Hepatocyte (in vitro differentiated cells): Measurements from ENCODE around the gene SLC1A2. TPM values are rescaled to one million over a fixed set of nuclear protein-coding genes. Genes with fewer than 3 reads are reported as not detected.

Experiments
- DNase-seq: peaks from one replicate; pipeline ENCODE4 v3.0.0-alpha.2; 2016; ENCODE audit warnings: low spot score
- H2AFZ ChIP-seq: fragments of 200-600 bp; sonication (generic); 2 replicates; pipeline ENCODE4 v1.6.0; 2016; ENCODE audit warnings: antibody characterized with exemption, mild to moderate bottlenecking
- H3K27ac ChIP-seq: fragments of 200-600 bp; sonication (generic); 2 replicates; pipeline ENCODE4 v1.5.1; 2016; ENCODE audit warnings: mild to moderate bottlenecking
- H3K27me3 ChIP-seq: fragments of 200-600 bp; sonication (generic); 2 replicates; pipeline ENCODE4 v1.6.1; 2016
- H3K36me3 ChIP-seq: fragments of 200-600 bp; sonication (generic); replicated peaks from 2 replicates; pipeline ENCODE4 v1.5.1; 2016; ENCODE audit warnings: low read depth; ENCODE audit not compliant: insufficient read depth
- H3K4me1 ChIP-seq: fragments of 200-600 bp; sonication (generic); 2 replicates; pipeline ENCODE4 v1.5.1; 2016; ENCODE audit warnings: mild to moderate bottlenecking, moderate library complexity; ENCODE audit not compliant: insufficient read depth
- H3K4me2 ChIP-seq: fragments of 200-600 bp; sonication (generic); 2 replicates; pipeline ENCODE4 v1.6.0; 2016
- H3K4me3 ChIP-seq: fragments of 200-600 bp; sonication (generic); 2 replicates; pipeline ENCODE4 v1.5.1; 2016; ENCODE audit warnings: mild to moderate bottlenecking
- H3K79me2 ChIP-seq: fragments of 200-600 bp; sonication (generic); 2 replicates; pipeline ENCODE4 v1.6.0; 2017; ENCODE audit warnings: mild to moderate bottlenecking
- H3K9me2 ChIP-seq: fragments of 200-600 bp; sonication (generic); replicated peaks from 2 replicates; pipeline ENCODE4 v1.6.0; 2017; ENCODE audit warnings: mild to moderate bottlenecking; ENCODE audit not compliant: insufficient read depth
- H3K9me3 ChIP-seq: fragments of 200-600 bp; sonication (generic); 2 replicates; pipeline ENCODE4 v1.5.1; 2016; ENCODE audit warnings: low read depth, mild to moderate bottlenecking
- H4K20me1 ChIP-seq: fragments of 200-600 bp; sonication (generic); 2 replicates; pipeline ENCODE4 v1.6.0; 2016; ENCODE audit warnings: mild to moderate bottlenecking; ENCODE audit not compliant: insufficient read depth, poor library complexity, severe bottlenecking
- CTCF ChIP-seq: fragments of 200-600 bp; sonication (generic); IDR thresholded peaks from 2 replicates; pipeline ENCODE4 v1.5.1; 2016; ENCODE audit warnings: antibody characterized with exemption, mild to moderate bottlenecking; ENCODE audit not compliant: poor library complexity
- EZH2 ChIP-seq: fragments of 200-600 bp; sonication (generic); IDR thresholded peaks from 2 replicates; pipeline ENCODE4 v1.6.1; 2016; ENCODE audit warnings: antibody characterized with exemption, mild to moderate bottlenecking, borderline replicate concordance
- EZH2phosphoT487 ChIP-seq: fragments of 200-600 bp; sonication (generic); IDR thresholded peaks from one replicate; pipeline ENCODE4 v1.6.1; 2018; ENCODE audit warnings: antibody characterized with exemption, mild to moderate bottlenecking, low read depth, moderate library complexity; ENCODE audit not compliant: unreplicated experiment, severe bottlenecking
- WGBS: methylation state at CpG from one replicate; pipeline ENCODE4 v1.1.6; 2016; ENCODE audit warnings: low lambda C conversion rate; ENCODE audit errors: missing lambda C conversion rate; 5-methylcytosine and 5-hydroxymethylcytosine counted together
- polyA plus RNA-seq: library from polyadenylated mRNA; unstranded; fragments of >200 nt; fragmentation: Nextera tagmentation; extraction: Ambion mirVana; gene quantifications from 2 replicates; pipeline ENCODE4 v1.2.1, GENCODE V29; 2016
- total RNA-seq: library from RNA; depleted of rRNA; stranded (reverse); fragments of >200 nt; gene quantifications from 2 replicates; pipeline ENCODE4 v1.2.3, GENCODE V29; 2014

Gene SLC1A2
- total and polyA plus RNA-seq, 2 experiments from 2014 or later: 0.59 to 2.9 TPM

- H3K4me3 ChIP-seq: no peak overlapping the region
- DNase-seq: no peak
- TF ChIP-seq EZH2phosphoT487 (no peak), CTCF (no peak), EZH2 (no peak)
- H3K4me2 ChIP-seq: no peak overlapping the region
- WGBS: 88% methylated on average over 2 of the region's 2 CpGs
- no peaks in the 10 kb centered on the region for H3K36me3 ChIP-seq
- no peaks in the 10 kb centered on the region for H3K9me3 ChIP-seq
- no peaks in the 10 kb centered on the region for H3K4me1 ChIP-seq
- no peak overlapping the region for H3K27ac ChIP-seq
- H3K9me2 ChIP-seq: no peaks in the 10 kb centered on the region
- no peaks in the 10 kb centered on the region for H3K27me3 ChIP-seq
- H2AFZ ChIP-seq: no peak overlapping the region
- no peaks in the 10 kb centered on the region for H4K20me1 ChIP-seq
- no peaks in the 10 kb centered on the region for H3K79me2 ChIP-seq
These were observed 129.5 kb downstream of the SLC1A2 start for GRCh38 chr11:35289821-35290220.

GRCh38 chr11:35288817-35289541 lies 130.4 kb downstream of the SLC1A2 start:
- Histone ChIP-seq H3K27me3 (no peaks in the 10 kb centered on the region), H3K27ac (no peak overlapping the region)
- whole genome bisulfite sequencing: 79% methylated on average over 5 of the region's 5 CpGs

GRCh38 chr11:35288309-35288708 lies 131.0 kb downstream of the SLC1A2 start:
- Histone ChIP-seq H4K20me1 (no peaks in the 10 kb centered on the region), H3K79me2 (no peaks in the 10 kb centered on the region), H2AFZ (no peak overlapping the region), H3K4me2 (no peak overlapping the region), H3K27me3 (no peaks in the 10 kb centered on the region), H3K4me1 (no peaks in the 10 kb centered on the region), H3K9me2 (no peaks in the 10 kb centered on the region), H3K4me3 (no peak overlapping the region), H3K27ac (no peak overlapping the region), H3K9me3 (no peaks in the 10 kb centered on the region), H3K36me3 (no peaks in the 10 kb centered on the region)
- TF ChIP-seq EZH2phosphoT487 (no peak), EZH2 (no peak), CTCF (no peak)
- 86% methylated on average over 3 of the region's 3 CpGs for WGBS
- DNase-seq: no peak

More at GRCh38 chr11:35288817-35289541, 130.4 kb downstream of the SLC1A2 start:
- no peaks in the 10 kb centered on the region for H4K20me1 ChIP-seq
- H3K4me1 ChIP-seq: no peaks in the 10 kb centered on the region
- no peak overlapping the region for H2AFZ ChIP-seq
- no peaks in the 10 kb centered on the region for H3K9me2 ChIP-seq
- no peaks in the 10 kb centered on the region for H3K79me2 ChIP-seq
- H3K4me2 ChIP-seq: no peak overlapping the region
- TF ChIP-seq EZH2phosphoT487 (no peak), EZH2 (no peak), CTCF (no peak)
- H3K9me3 ChIP-seq: no peaks in the 10 kb centered on the region
- no peak overlapping the region for H3K4me3 ChIP-seq
- no peaks in the 10 kb centered on the region for H3K36me3 ChIP-seq
- no peak for DNase-seq
